IPS-11a (cell line): ENCODE data around the gene TUBGCP6.
A peak's percentile ranks its signal among the peaks of the same experiment; 100 is the strongest.
"Not testable (repeated sequence)": the region's sequence is repeated elsewhere in the genome, so short reads cannot be mapped to it uniquely, and the experiment has no call there.

Experiments used
- H3K4me3 ChIP-seq: one replicate; pipeline ENCODE4 v1.5.1; 2013; ENCODE audit warnings: low read depth, low read length, control low read depth

TUBGCP6 gene

GRCh38 chr22:50170453-50171318 is 74.1 kb downstream of the TUBGCP6 start, which contains the start of gene PANX2:
TSS of gene PANX2 (plus strand) at chr22:50170731. CDS start at chr22:50170731, 0 bp downstream.
- H3K4me3 ChIP-seq, result peak within 1 kb of the TSS; percentile 78

- peak overlapping the region; percentile 35 for H3K4me3 ChIP-seq
Measured at GRCh38 chr22:50169774-50170341, 75.0 kb downstream of the TUBGCP6 start.

GRCh38 chr22:50169181-50169759 is 75.6 kb downstream of the TUBGCP6 start:
- H3K4me3 ChIP-seq, result peak overlapping the region; percentile 35

- H3K4me3 ChIP-seq, result not testable (repeated sequence)
Measured at GRCh38 chr22:50168490-50169180, 76.2 kb downstream of the TUBGCP6 start.

GRCh38 chr22:50167689-50168489 is 76.9 kb downstream of the TUBGCP6 start:
- H3K4me3 ChIP-seq, result no peak overlapping the region
